Hepatocyte (in vitro differentiated cells): ENCODE results near the gene SCRN2.

Source experiments
- CTCF ChIP-seq: fragments of 200-600 bp; sonication (generic); IDR thresholded peaks from 2 replicates; pipeline ENCODE4 v1.5.1; 2016; ENCODE audit warnings: antibody characterized with exemption, mild to moderate bottlenecking; ENCODE audit not compliant: poor library complexity
- EZH2 ChIP-seq: fragments of 200-600 bp; sonication (generic); IDR thresholded peaks from 2 replicates; pipeline ENCODE4 v1.6.1; 2016; ENCODE audit warnings: antibody characterized with exemption, mild to moderate bottlenecking, borderline replicate concordance
- EZH2phosphoT487 ChIP-seq: fragments of 200-600 bp; sonication (generic); IDR thresholded peaks from one replicate; pipeline ENCODE4 v1.6.1; 2018; ENCODE audit warnings: antibody characterized with exemption, mild to moderate bottlenecking, low read depth, moderate library complexity; ENCODE audit not compliant: unreplicated experiment, severe bottlenecking

DNA sequence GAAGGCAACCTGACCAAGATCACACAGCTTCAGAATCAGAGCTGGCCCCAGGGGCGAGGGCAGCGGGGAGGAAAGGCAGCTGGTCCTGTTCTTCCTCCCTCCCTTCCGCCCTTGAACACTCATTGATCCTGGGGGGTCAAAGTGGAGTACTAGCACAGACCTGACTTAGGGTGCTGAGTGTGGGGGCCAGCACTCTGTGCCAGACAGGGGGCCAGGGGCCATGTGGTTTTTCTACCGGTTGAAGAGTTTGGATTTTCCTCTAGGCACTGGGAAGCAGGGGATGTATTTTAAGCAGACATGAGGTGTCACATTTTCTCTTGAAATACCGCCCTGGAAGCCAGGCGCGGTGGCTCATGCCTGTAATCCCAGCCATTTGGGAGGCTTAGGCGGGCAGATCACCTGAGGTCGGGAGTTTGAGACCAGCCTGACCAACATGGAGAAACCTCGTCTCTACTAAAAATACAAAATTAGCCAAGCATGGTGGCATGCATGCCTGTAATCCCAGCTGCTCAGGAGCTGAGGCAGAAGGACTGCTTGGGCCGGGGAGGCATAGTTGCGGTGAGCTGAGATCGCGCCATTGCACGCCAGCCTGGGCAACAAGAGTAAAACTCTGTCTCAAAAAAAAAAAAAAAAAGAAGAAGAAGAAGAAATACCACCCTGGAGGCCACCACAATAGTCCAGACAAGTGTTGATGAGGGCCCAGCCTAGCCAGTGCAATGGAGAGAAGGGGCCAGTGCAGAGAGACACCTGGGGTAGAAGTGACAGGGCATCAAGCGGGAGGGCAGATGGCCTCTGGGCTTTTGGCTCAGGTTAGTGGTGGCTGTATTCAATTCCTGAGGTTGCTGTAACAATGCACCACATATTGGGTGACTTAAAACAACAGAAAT, 34.8 kb downstream of the SCRN2 start:
- TF ChIP-seq CTCF: no peak
- no peak for TF ChIP-seq EZH2
- no peak for TF ChIP-seq EZH2phosphoT487
